ENCODE measurements around the gene SALL1. TPM values are rescaled to one million over a fixed set of nuclear protein-coding genes. Genes with fewer than 3 reads are reported as not detected.

SALL1 gene
- total RNA-seq, 1 experiment from 2014 or later, result not detected

DNA sequence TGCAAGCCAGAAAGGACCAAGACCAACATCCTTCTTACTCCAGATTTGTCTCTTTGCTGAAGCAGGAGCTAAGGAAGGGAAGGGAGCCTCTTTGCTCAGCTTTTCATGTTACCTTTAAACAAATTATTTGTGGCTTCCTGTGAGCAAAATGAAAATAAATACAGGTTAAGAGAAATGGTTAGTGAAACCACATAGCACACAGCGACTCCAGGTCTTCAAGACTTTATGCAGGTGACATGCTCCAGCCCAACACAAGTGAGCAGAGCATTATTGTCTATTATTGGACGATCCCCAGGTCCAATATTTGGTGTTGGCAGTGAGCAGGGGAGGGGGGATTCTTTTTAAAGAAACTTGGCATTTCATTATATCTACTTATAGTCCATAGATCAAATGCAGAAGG is 53.3 kb downstream of the SALL1 start:
- Mint-ChIP-seq H3K4me3 (ENCODE audit: unreplicated experiment) (no peak overlapping the region), H3K27me3 (ENCODE audit: insufficient read depth, unreplicated experiment) (peaks cover 42% of the 10 kb centered on the region), H3K27ac (ENCODE audit: low read depth, unreplicated experiment) (no peak overlapping the region), H3K36me3 (ENCODE audit: insufficient read depth, unreplicated experiment) (no peaks in the 10 kb centered on the region), H3K9me3 (ENCODE audit: unreplicated experiment) (peaks cover 2% of the 10 kb centered on the region), H3K4me1 (ENCODE audit: insufficient read depth, unreplicated experiment) (no peaks in the 10 kb centered on the region)
- no TSS peak for BruUV-seq (replicated peaks)
- TF ChIP-seq, protein P1, sequence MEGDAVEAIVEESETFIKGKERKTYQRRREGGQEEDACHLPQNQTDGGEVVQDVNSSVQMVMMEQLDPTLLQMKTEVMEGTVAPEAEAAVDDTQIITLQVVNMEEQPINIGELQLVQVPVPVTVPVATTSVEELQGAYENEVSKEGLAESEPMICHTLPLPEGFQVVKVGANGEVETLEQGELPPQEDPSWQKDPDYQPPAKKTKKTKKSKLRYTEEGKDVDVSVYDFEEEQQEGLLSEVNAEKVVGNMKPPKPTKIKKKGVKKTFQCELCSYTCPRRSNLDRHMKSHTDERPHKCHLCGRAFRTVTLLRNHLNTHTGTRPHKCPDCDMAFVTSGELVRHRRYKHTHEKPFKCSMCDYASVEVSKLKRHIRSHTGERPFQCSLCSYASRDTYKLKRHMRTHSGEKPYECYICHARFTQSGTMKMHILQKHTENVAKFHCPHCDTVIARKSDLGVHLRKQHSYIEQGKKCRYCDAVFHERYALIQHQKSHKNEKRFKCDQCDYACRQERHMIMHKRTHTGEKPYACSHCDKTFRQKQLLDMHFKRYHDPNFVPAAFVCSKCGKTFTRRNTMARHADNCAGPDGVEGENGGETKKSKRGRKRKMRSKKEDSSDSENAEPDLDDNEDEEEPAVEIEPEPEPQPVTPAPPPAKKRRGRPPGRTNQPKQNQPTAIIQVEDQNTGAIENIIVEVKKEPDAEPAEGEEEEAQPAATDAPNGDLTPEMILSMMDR (IDR thresholded peaks at IDR 0.05; ENCODE audit: unreplicated experiment), result no peak
- intact Hi-C loops (cut with micrococcal nuclease), result no loop called here
- no peak for DNase-seq (ENCODE audit: unreplicated experiment)
- CTCF ChIA-PET, result no interaction called here
- POLR2A ChIA-PET, result no interaction called here

DNA sequence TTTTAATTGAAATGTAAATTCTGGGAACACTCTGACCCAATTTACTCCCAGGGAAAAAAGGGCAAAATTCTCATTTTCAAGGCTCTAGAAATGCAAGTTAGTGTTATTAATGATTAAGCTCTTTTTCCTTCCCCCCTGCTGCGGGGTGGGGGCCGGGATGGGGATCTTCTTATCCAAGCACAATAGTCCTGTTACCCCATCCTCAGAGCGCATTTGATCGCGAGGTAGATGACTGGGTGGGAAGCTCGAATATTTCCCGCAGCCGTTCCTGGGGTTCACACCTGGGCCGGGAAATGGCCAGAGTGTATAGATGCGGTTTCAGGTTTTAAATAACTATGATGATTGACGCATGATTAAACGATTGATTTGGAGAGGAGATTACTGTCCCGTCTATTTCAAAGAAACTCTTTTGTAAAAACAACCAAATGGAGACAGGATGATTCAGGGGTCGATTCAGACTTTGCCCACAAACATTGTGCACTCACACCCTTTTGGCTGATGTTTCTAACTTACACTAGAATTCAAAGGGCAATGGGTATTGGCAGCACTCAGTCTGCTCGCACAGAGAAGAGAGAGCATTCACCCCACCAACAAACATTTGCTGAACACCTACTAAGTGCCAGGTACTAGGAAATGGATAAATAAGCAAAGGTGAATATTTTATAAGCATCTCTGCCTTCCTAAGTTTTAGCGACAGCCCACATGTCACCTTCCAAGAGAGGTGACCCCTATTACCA is 55.0 kb downstream of the SALL1 start:
- Mint-ChIP-seq H3K9me3 (ENCODE audit: unreplicated experiment) (peaks cover 9% of the 10 kb centered on the region), H3K36me3 (ENCODE audit: insufficient read depth, unreplicated experiment) (no peaks in the 10 kb centered on the region), H3K27ac (ENCODE audit: low read depth, unreplicated experiment) (no peak overlapping the region), H3K27me3 (ENCODE audit: insufficient read depth, unreplicated experiment) (peaks cover 38% of the 10 kb centered on the region), H3K4me3 (ENCODE audit: unreplicated experiment) (no peak overlapping the region), H3K4me1 (ENCODE audit: insufficient read depth, unreplicated experiment) (no peaks in the 10 kb centered on the region)
- intact Hi-C loops (cut with micrococcal nuclease), result no loop called here
- POLR2A ChIA-PET, result no interaction called here
- TF ChIP-seq, protein P1 (IDR thresholded peaks at IDR 0.05; ENCODE audit: unreplicated experiment), result no peak
- CTCF ChIA-PET, result no interaction called here
- BruUV-seq (replicated peaks), result no TSS peak
- no peak for DNase-seq (ENCODE audit: unreplicated experiment)

DNA sequence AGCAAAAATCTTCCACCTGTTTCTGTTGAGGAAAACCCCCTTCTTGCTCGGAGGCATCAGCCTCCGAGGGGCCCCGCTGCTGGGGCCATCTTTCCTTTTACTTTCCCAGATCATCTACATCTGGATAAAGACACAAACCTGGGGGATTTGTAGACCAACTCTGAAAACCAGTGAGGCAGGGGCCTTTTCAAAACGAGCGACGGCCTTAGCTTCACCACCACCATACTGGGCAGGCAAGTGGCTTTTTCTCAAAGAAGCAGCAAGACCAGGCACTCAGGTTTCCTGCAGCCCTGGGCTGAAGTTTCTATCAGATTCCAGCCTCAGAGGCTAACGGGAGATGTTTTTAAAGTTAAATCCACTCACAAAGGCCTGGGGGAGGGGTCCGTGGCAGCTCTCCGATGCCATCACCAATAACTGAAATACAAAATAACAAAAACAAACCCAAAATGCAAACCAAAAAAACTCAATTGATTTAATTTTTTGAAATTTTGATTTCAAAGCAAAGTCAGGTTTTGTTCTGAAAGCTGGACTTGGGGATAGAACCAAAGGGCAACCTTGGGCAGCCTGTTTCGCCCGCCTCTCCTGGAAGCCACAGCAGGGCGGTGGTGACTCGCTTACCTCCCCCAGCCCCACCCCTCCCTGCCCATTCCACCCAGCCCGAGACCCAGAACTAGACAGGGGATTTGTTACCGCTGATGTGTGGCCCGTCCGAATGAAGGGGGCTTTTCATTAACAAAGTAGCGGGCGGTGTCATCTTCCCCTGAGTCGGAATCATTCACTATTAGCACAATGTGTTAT is 55.8 kb downstream of the SALL1 start:
- Mint-ChIP-seq H3K4me3 (ENCODE audit: unreplicated experiment) (no peak overlapping the region), H3K36me3 (ENCODE audit: insufficient read depth, unreplicated experiment) (no peaks in the 10 kb centered on the region), H3K4me1 (ENCODE audit: insufficient read depth, unreplicated experiment) (no peaks in the 10 kb centered on the region), H3K27me3 (ENCODE audit: insufficient read depth, unreplicated experiment) (peaks cover 30% of the 10 kb centered on the region), H3K9me3 (ENCODE audit: unreplicated experiment) (peaks cover 9% of the 10 kb centered on the region), H3K27ac (ENCODE audit: low read depth, unreplicated experiment) (no peak overlapping the region)
- TF ChIP-seq, protein P1 (IDR thresholded peaks at IDR 0.05; ENCODE audit: unreplicated experiment), result no peak
- POLR2A ChIA-PET, result no interaction called here
- intact Hi-C loops (cut with micrococcal nuclease), result no loop called here
- CTCF ChIA-PET, result no interaction called here
- DNase-seq (ENCODE audit: unreplicated experiment), result no peak
- BruUV-seq (replicated peaks), result no TSS peak

DNA sequence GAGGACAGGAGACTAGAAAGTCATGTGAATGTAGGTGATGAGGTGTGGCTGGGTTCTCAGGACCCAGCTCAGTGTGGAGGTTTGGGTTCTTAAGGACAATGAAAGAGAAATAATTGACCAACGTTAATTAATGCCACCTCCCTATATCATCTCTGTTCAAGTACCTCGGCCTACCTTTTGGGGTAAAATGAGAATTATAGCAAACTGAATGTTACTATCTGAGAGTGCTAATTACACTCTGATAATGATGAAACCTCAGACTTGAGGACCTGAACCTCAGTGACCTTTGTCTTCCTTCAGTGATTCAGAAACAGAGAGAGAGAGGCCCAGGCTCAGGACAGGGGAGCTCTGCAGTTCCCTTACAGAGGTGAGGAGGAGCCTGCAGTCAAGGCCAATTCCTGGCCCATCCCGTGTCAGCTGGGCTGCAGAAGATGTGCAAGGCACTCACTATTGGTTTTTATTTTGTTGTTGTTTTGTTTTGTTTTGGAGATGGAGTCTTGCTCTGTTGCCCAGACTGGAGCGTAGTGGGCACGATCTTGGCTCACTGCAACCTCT is 57.3 kb downstream of the SALL1 start:
- no peaks in the 10 kb centered on the region for H3K36me3 Mint-ChIP-seq (ENCODE audit: insufficient read depth, unreplicated experiment)
- no peak overlapping the region for H3K27ac Mint-ChIP-seq (ENCODE audit: low read depth, unreplicated experiment)
- H3K4me3 Mint-ChIP-seq (ENCODE audit: unreplicated experiment), result no peak overlapping the region
- H3K4me1 Mint-ChIP-seq (ENCODE audit: insufficient read depth, unreplicated experiment), result no peaks in the 10 kb centered on the region
- TF ChIP-seq, protein P1 (IDR thresholded peaks at IDR 0.05; ENCODE audit: unreplicated experiment), result no peak
- BruUV-seq (replicated peaks), result no TSS peak
- no peak for DNase-seq (ENCODE audit: unreplicated experiment)
- ChIA-PET POLR2A (interaction anchor here (0.7 kb wide), 1 partner anchor 460 kb away, joined by 3 read pairs; no protein-coding TSS in a partner anchor), CTCF (no interaction called here)
- peaks cover 15% of the 10 kb centered on the region for H3K27me3 Mint-ChIP-seq (ENCODE audit: insufficient read depth, unreplicated experiment)
- H3K9me3 Mint-ChIP-seq (ENCODE audit: unreplicated experiment), result peaks cover 9% of the 10 kb centered on the region
- intact Hi-C loops (cut with micrococcal nuclease), result no loop called here
